SK-N-SH (cell line): Measurements from ENCODE around the gene POU6F1. TPM values are rescaled to one million over a fixed set of nuclear protein-coding genes. Genes with fewer than 3 reads are reported as not detected.
A peak's percentile ranks its signal among the peaks of the same experiment; 100 is the strongest.

Experiments
- CTCF ChIA-PET: fragments of 300-600, 350-600 bp; formaldehyde crosslinking; extraction: SDS; loops from one replicate; lab custom pipeline; 2021; lab: Yijun Ruan, JAX
- POLR2A ChIA-PET: fragments of 350-600 bp; sonication (Branson Sonifier 250); formaldehyde crosslinking; extraction: SDS; loops from one replicate; lab custom pipeline; 2020; ENCODE audit warnings: antibody characterized with exemption, inconsistent platforms; lab: Yijun Ruan, JAX
- DNase-seq: peaks from one replicate; pipeline ENCODE4 v3.0.0; 2012
- H2AFZ ChIP-seq: fragments of 200-600 bp; sonication (generic); 2 replicates; pipeline ENCODE4 v1.8.1; 2016; ENCODE audit warnings: antibody characterized with exemption, mild to moderate bottlenecking, low read depth
- H3F3A ChIP-seq: fragments of 200-600 bp; sonication (generic); replicated peaks from 2 replicates; pipeline ENCODE3; 2016; ENCODE audit warnings: antibody characterized with exemption, mild to moderate bottlenecking; ENCODE audit not compliant: insufficient read depth
- H3K27ac ChIP-seq, 2 experiments: fragments of 200-500 bp in 1 of 2; fragments of 200-600 bp in 1 of 2; sonication (Bioruptor generic) in 1 of 2; sonication (generic), shearing (Covaris generic) in 1 of 2; 2 replicates each; pipeline versions ENCODE4 v1.5.1 to v1.6.1; 2014 to 2016; ENCODE audit warnings: low read depth in 2 of 2, inconsistent platforms in 1 of 2, low read length in 1 of 2, mild to moderate bottlenecking in 1 of 2, mixed read lengths in 1 of 2
- H3K27me3 ChIP-seq: fragments of 200-600 bp; sonication (generic), shearing (Covaris generic); 2 replicates; pipeline ENCODE4 v1.6.1; 2016; ENCODE audit warnings: mixed run types; ENCODE audit not compliant: insufficient read depth
- H3K36me3 ChIP-seq, 2 experiments: fragments of 200-500 bp in 1 of 2; fragments of 200-600 bp in 1 of 2; sonication (Bioruptor generic) in 1 of 2; sonication (generic) in 1 of 2; replicated peaks in 1 of 2; 2 replicates each; pipeline versions ENCODE3 to v1.5.1; 2014 to 2016; ENCODE audit warnings: low read length in 1 of 2, mild to moderate bottlenecking in 1 of 2; ENCODE audit not compliant: insufficient read depth in 2 of 2, control insufficient read depth in 1 of 2
- H3K4me1 ChIP-seq, 2 experiments: fragments of 200-500 bp in 1 of 2; fragments of 200-600 bp in 1 of 2; sonication (Bioruptor generic) in 1 of 2; sonication (generic), shearing (Covaris generic) in 1 of 2; 2 replicates each; pipeline versions ENCODE4 v1.5.1 to v1.6.1; 2014 to 2016; ENCODE audit warnings: low read depth in 1 of 2, low read length in 1 of 2, mixed run types in 1 of 2; ENCODE audit not compliant: insufficient read depth in 2 of 2, control insufficient read depth in 1 of 2
- H3K4me2 ChIP-seq: fragments of 200-600 bp; sonication (generic), shearing (Covaris generic); 2 replicates; pipeline ENCODE4 v1.6.1; 2017; ENCODE audit warnings: mixed run types
- H3K4me3 ChIP-seq, 2 experiments: fragments of 200-500 bp in 1 of 2; fragments of 200-600 bp in 1 of 2; sonication (Bioruptor generic) in 1 of 2; sonication (generic), shearing (Covaris generic) in 1 of 2; 2 replicates each; pipeline versions ENCODE4 v1.5.1 to v1.8.1; 2014 to 2016; ENCODE audit warnings: low read depth in 2 of 2, inconsistent platforms in 1 of 2, low read length in 1 of 2, mild to moderate bottlenecking in 1 of 2, mixed read lengths in 1 of 2, moderate library complexity in 1 of 2
- H3K79me2 ChIP-seq: fragments of 200-600 bp; sonication (generic); 2 replicates; pipeline ENCODE4 v1.8.1; 2017; ENCODE audit warnings: mild to moderate bottlenecking; ENCODE audit not compliant: insufficient read depth
- H3K9ac ChIP-seq: fragments of 200-600 bp; sonication (generic); 2 replicates; pipeline ENCODE4 v1.6.1; 2017; ENCODE audit warnings: mixed run types
- H3K9me2 ChIP-seq: fragments of 200-600 bp; sonication (generic); 2 replicates; pipeline ENCODE4 v1.6.1; 2017; ENCODE audit warnings: mixed run types
- H3K9me3 ChIP-seq: fragments of 200-600 bp; sonication (generic); 2 replicates; pipeline ENCODE4 v1.6.1; 2017; ENCODE audit warnings: mixed run types, mild to moderate bottlenecking, moderate library complexity
- H4K20me1 ChIP-seq: fragments of 200-600 bp; sonication (generic); 2 replicates; pipeline ENCODE4 v1.6.1; 2017; ENCODE audit warnings: mild to moderate bottlenecking, mixed run types; ENCODE audit not compliant: insufficient read depth
- EP300 ChIP-seq, 2 experiments: IDR thresholded peaks; 2 replicates each; pipeline versions ENCODE4 v1.4.0 to v1.6.1; 2012; ENCODE audit warnings: borderline replicate concordance in 1 of 2, low read depth in 1 of 2, low read length in 1 of 2
- EZH2phosphoT487 ChIP-seq: fragments of 200-600 bp; sonication (generic); IDR thresholded peaks from 2 replicates; pipeline ENCODE4 v1.6.1; 2017; ENCODE audit warnings: low read depth, mixed run types, mild to moderate bottlenecking, antibody characterized with exemption, moderate library complexity, borderline replicate concordance
- FOXJ3 ChIP-seq: sonication (generic); formaldehyde crosslinking; IDR thresholded peaks from 2 replicates; pipeline ENCODE4 v1.5.1; 2020; ENCODE audit warnings: mild to moderate bottlenecking, missing genetic modification reagents
- FOXM1 ChIP-seq: IDR thresholded peaks from 2 replicates; pipeline ENCODE4 v1.4.0; 2012; ENCODE audit warnings: low read depth, mild to moderate bottlenecking
- GABPA ChIP-seq: IDR thresholded peaks from 2 replicates; pipeline ENCODE4 v1.4.0; 2012; ENCODE audit warnings: low read depth, mild to moderate bottlenecking
- GATA2 ChIP-seq: sonication (generic); formaldehyde crosslinking; IDR thresholded peaks from 2 replicates; pipeline ENCODE4 v1.5.0; 2020; ENCODE audit warnings: mild to moderate bottlenecking, missing genetic modification reagents
- MEF2A ChIP-seq: IDR thresholded peaks from 2 replicates; pipeline ENCODE4 v1.4.0; 2012; ENCODE audit warnings: low read depth, borderline replicate concordance
- MXI1 ChIP-seq: IDR thresholded peaks from 2 replicates; pipeline ENCODE4 v1.6.1; 2012; ENCODE audit warnings: mild to moderate bottlenecking, low read depth, low read length, improper control_type of control experiment
- NFIC ChIP-seq: IDR thresholded peaks from 2 replicates; pipeline ENCODE4 v1.4.0; 2012; ENCODE audit warnings: borderline replicate concordance
- NRF1 ChIP-seq: IDR thresholded peaks from 2 replicates; pipeline ENCODE4 v1.6.1; 2012; ENCODE audit warnings: low read depth, mild to moderate bottlenecking, low read length
- RAD21 ChIP-seq: IDR thresholded peaks from 2 replicates; pipeline ENCODE4 v1.6.1; 2012; ENCODE audit warnings: mild to moderate bottlenecking, low read length
- RCOR1 ChIP-seq: fragments of 150-350 bp; IDR thresholded peaks from 2 replicates; pipeline ENCODE4 v1.6.1; 2017; ENCODE audit warnings: antibody characterized with exemption, low read length
- RFX5 ChIP-seq: IDR thresholded peaks from 2 replicates; pipeline ENCODE4 v1.6.1; 2012; ENCODE audit warnings: mild to moderate bottlenecking, improper control_type of control experiment, low read length
- SIN3A ChIP-seq: IDR thresholded peaks from 2 replicates; pipeline ENCODE4 v1.6.1; 2012; ENCODE audit warnings: low read depth, mild to moderate bottlenecking, low read length, moderate library complexity, borderline replicate concordance
- SMC3 ChIP-seq: IDR thresholded peaks from 2 replicates; pipeline ENCODE4 v1.6.1; 2012; ENCODE audit warnings: low read depth, low read length, improper control_type of control experiment
- TAF1 ChIP-seq: IDR thresholded peaks from 2 replicates; pipeline ENCODE4 v1.6.1; 2012; ENCODE audit warnings: low read depth, mild to moderate bottlenecking, low read length, moderate library complexity, borderline replicate concordance
- TCF12 ChIP-seq: IDR thresholded peaks from 2 replicates; pipeline ENCODE4 v1.4.0; 2012
- TEAD4 ChIP-seq: IDR thresholded peaks from 2 replicates; pipeline ENCODE4 v1.4.0; 2012; ENCODE audit warnings: mild to moderate bottlenecking, borderline replicate concordance; ENCODE audit not compliant: insufficient read depth
- WGBS: methylation state at CpG from one replicate; pipeline ENCODE4 v1.1.6; 2017; ENCODE audit warnings: low lambda C conversion rate; 5-methylcytosine and 5-hydroxymethylcytosine counted together
- polyA plus RNA-seq, 3 experiments: library from polyadenylated mRNA; depleted of rRNA; stranded (reverse); fragments of >200 nt; gene quantifications; 2 replicates each; pipeline ENCODE4 v1.2.3, GENCODE V29; 2012
- TF ChIP-seq, protein P1 (sequence below): fragments of 200-600 bp; sonication (generic); IDR thresholded peaks from 2 replicates; pipeline ENCODE4 v1.6.1; 2017; ENCODE audit warnings: antibody characterized with exemption, mild to moderate bottlenecking, moderate library complexity
- TF ChIP-seq, protein P2 (sequence below): fragments of 150-350 bp; IDR thresholded peaks from 2 replicates; pipeline ENCODE4 v1.6.1; 2017; ENCODE audit warnings: antibody characterized with exemption, low read length, low read depth, borderline replicate concordance
- TF ChIP-seq, protein P3 (sequence below): IDR thresholded peaks from 2 replicates; pipeline ENCODE4 v1.4.0; 2012; ENCODE audit warnings: low read depth

POU6F1 gene
- polyA plus RNA-seq, 1 of the 3 experiments (the other 2 are of a cell fraction), result 1.9 TPM

DNA sequence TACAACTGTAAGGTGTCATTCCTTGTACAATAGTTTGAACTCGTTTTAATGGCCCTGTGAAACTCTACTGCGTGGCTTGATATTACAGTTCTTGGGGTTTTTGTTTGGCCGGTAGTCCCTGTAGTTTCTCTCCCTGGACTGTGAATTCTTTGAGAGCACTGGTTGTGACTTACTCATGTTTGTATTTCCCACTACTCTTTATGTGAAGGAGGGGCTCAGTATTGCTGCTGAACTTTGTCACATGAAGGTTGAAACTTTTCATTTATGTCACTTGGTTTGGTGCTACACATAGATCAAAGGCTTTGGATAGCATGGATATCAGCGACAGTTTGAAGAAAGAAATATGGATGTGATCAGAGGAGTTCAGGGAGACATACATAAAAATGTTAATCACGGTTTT lies 1.5 kb upstream of the POU6F1 start:
- Histone ChIP-seq H3K4me3 (no peak overlapping the region), H3K36me3 (no peaks in the 10 kb centered on the region), H2AFZ (0 out of 2 replicates have a peak overlapping the region, but pooled peaks have one; percentile 17), H3K27me3 (no peaks in the 10 kb centered on the region), H3K9ac (no peak overlapping the region), H3K79me2 (no peaks in the 10 kb centered on the region), H3F3A (peaks cover 25% of the 10 kb centered on the region), H3K4me1 (peaks cover 0 to 8% of the 10 kb centered on the region in 2 experiments; a peak in 1 of 4 replicates), H3K9me2 (no peaks in the 10 kb centered on the region), H4K20me1 (no peaks in the 10 kb centered on the region), H3K27ac (no peak overlapping the region), H3K9me3 (no peaks in the 10 kb centered on the region), H3K4me2 (no peak overlapping the region; the same call in 1 of the 2 replicates)
- TF ChIP-seq SIN3A (no peak), TCF12 (no peak), FOXJ3 (CRISPR knock-in tag) (no peak), TAF1 (no peak), RAD21 (no peak), SMC3 (no peak), EP300 (IDR thresholded peaks at IDR 0.05; ENCODE audit: borderline replicate concordance in 1 of 2, low read depth in 1 of 2, low read length in 1 of 2) (no peak), GABPA (no peak), NRF1 (no peak), NFIC (no peak), RFX5 (no peak), RCOR1 (no peak), MEF2A (no peak), GATA2 (no peak)
- TF ChIP-seq, protein P1, sequence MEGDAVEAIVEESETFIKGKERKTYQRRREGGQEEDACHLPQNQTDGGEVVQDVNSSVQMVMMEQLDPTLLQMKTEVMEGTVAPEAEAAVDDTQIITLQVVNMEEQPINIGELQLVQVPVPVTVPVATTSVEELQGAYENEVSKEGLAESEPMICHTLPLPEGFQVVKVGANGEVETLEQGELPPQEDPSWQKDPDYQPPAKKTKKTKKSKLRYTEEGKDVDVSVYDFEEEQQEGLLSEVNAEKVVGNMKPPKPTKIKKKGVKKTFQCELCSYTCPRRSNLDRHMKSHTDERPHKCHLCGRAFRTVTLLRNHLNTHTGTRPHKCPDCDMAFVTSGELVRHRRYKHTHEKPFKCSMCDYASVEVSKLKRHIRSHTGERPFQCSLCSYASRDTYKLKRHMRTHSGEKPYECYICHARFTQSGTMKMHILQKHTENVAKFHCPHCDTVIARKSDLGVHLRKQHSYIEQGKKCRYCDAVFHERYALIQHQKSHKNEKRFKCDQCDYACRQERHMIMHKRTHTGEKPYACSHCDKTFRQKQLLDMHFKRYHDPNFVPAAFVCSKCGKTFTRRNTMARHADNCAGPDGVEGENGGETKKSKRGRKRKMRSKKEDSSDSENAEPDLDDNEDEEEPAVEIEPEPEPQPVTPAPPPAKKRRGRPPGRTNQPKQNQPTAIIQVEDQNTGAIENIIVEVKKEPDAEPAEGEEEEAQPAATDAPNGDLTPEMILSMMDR, result no peak
- TF ChIP-seq, protein P2, sequence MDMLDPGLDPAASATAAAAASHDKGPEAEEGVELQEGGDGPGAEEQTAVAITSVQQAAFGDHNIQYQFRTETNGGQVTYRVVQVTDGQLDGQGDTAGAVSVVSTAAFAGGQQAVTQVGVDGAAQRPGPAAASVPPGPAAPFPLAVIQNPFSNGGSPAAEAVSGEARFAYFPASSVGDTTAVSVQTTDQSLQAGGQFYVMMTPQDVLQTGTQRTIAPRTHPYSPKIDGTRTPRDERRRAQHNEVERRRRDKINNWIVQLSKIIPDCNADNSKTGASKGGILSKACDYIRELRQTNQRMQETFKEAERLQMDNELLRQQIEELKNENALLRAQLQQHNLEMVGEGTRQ, result no peak
- POLR2A ChIA-PET, result no interaction called here
- 85% methylated on average over 5 of the region's 5 CpGs for WGBS
- CTCF ChIA-PET, result interaction anchor here (1.2 to 2.1 kb wide), 5 partner anchors 11 to 455 kb away, joined by 3 to 7 read pairs (median 5); no protein-coding TSS in a partner anchor
- no peak for DNase-seq

DNA sequence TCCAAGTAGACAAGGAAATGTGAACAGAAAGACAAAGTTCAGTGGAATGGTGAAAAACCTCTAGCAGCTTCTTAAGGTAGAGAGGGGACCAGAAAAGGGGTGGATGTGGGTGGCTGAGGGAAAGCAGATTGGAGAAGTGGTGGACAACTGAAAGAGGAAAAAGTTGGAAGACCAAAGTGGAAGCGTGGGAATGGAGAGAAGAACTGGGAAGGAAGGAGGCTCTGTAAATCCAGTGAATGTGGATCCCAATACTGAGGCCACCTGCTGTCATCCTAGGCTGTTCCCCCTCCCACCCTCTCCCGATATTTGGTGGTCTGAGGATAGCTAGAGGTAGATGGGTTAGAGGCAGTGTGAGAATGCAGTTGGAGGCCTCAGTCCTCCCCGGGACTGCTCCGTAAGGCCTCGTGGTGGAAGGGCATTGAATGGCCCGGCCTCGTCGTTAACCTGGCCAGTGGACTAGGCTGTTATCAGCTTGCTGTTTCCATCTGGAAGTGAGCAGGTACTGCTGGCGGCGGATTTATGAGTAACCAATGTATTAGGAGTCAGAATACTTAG lies 822 bp upstream of the POU6F1 start:
- ChIA-PET CTCF (interaction anchor here (0.6 to 3.1 kb wide), 15 partner anchors 8 to 454 kb away, joined by 3 to 15 read pairs (median 4); partner anchors contain the start of genes DAZAP2 and SMAGP), POLR2A (interaction anchor here (0.6 to 1.6 kb wide), 5 partner anchors 12 to 167 kb away, joined by 3 to 13 read pairs (median 6); partner anchors contain the start of genes CSRNP2 and DAZAP2)
- Histone ChIP-seq H3K9ac (peak overlapping the region; percentile 88), H3K9me3 (no peaks in the 10 kb centered on the region), H3K36me3 (no peaks in the 10 kb centered on the region), H4K20me1 (no peaks in the 10 kb centered on the region), H3F3A (peaks cover 25% of the 10 kb centered on the region), H3K27me3 (no peaks in the 10 kb centered on the region), H3K79me2 (no peaks in the 10 kb centered on the region), H2AFZ (peak overlapping the region; percentile 86), H3K4me3 (peak overlapping the region; percentile 58 to 65), H3K4me1 (peaks cover 0 to 8% of the 10 kb centered on the region in 2 experiments; a peak in 1 of 4 replicates), H3K4me2 (peak overlapping the region; percentile 88), H3K9me2 (no peaks in the 10 kb centered on the region), H3K27ac (peak overlapping the region; percentile 53 to 77)
- no peak for DNase-seq
- 82% methylated on average over 10 of the region's 10 CpGs for WGBS
- TF ChIP-seq, protein P1, result no peak
- no peak for TF ChIP-seq SMC3
- TF ChIP-seq, protein P3, sequence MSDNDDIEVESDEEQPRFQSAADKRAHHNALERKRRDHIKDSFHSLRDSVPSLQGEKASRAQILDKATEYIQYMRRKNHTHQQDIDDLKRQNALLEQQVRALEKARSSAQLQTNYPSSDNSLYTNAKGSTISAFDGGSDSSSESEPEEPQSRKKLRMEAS, result no peak
- no peak for TF ChIP-seq MXI1
- no peak for TF ChIP-seq RAD21
- no peak for TF ChIP-seq NFIC
- TF ChIP-seq EP300 (IDR thresholded peaks at IDR 0.05; ENCODE audit: borderline replicate concordance in 1 of 2, low read depth in 1 of 2, low read length in 1 of 2), result no peak
- no peak for TF ChIP-seq SIN3A
- no peak for TF ChIP-seq RFX5
- no peak for TF ChIP-seq TEAD4
- TF ChIP-seq EZH2phosphoT487, result no peak
- no peak for TF ChIP-seq FOXM1
- TF ChIP-seq TCF12, result no peak
